K562 treated with DMSO at 1 percent for 12 hours (cell line): ENCODE results near the gene GNA12. TPM values are rescaled to one million over a fixed set of nuclear protein-coding genes. Genes with fewer than 3 reads are reported as not detected.

Experiments used
- total RNA-seq: library from RNA; unstranded; fragments of 300-600 nt; gene quantifications from 2 replicates; pipeline ENCODE4 v1.2.3, GENCODE V29; 2022; ENCODE audit not compliant: insufficient read depth

The GNA12 gene, protein sequence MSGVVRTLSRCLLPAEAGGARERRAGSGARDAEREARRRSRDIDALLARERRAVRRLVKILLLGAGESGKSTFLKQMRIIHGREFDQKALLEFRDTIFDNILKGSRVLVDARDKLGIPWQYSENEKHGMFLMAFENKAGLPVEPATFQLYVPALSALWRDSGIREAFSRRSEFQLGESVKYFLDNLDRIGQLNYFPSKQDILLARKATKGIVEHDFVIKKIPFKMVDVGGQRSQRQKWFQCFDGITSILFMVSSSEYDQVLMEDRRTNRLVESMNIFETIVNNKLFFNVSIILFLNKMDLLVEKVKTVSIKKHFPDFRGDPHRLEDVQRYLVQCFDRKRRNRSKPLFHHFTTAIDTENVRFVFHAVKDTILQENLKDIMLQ
- total RNA-seq: 22.4 and 43.4 TPM in 2 replicates

DNA sequence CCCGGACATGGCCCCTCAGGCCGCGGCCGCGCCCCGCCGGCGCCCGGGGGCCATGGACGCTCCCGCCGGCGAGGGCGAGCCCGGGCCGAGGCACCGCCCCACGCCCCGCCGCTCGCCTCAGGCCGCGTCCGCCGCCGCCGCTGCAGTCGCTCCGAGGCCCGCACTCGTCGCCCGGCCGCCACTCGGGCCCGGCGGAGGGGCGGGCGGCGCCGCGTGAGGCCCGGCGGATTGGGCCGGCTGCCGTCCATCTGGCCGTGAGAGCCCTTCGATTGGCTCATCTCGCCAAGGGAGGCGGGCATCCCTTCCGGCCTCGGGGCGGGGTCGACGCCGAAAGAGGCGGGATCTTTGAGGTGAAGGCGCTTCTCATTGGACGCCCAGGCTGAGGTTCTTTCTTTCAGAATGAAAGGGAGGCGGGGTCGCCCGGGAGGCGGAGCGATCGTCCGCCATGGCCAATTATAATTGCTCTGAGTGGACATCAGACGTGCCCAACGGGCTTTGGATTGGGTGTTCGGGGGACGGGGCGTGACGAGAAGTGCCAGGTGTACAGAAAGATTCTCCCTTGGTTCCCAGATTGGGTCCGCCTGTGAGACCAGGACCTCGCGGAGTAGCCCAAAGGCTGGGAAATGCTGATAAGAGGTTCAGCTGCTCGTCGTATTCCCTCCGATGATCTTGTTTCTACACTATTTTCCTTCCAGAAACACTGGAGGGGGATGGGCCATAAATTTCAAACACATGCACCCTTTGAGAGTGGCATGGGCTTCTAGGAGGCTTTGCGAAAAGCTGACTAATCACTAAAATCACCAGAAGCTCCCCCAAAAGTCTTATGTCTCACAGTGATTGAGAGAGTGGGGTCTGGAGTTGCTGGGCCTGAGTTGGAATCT lies at the start of gene GNA12:
Gene GNA12 (minus strand): TSS at position 156 of the 881 bp plus-strand sequence. CDS start 147 bp downstream, at position 9.

DNA sequence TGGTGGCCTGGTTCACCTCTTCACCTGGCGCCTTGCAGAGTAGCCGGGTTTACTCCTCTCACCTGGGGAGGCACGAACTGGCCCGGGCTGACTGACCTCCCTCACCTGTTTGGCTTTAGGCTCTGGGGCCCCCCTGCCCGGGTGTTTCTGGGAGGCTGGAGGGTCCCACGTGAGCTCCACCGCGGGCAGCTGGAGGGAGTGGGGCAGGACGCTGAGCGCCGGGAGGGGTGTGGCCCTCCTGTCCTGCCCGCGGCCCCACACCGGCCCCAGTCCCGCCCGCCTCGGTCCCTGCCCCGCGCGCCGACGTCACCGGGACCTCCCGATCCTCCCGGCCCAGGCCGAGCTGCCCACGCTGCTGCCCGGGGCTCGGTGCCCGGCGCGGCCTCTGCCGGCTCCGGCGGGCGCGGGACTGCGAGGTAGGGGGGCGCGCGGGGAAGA lies 156.2 kb downstream of the GNA12 start, which contains the start of gene AMZ1:
Gene AMZ1 (plus strand): TSS at position 322 of the 438 bp plus-strand sequence. CDS start 12,250 bp downstream, outside the sequence.

Other genes with a start within 250 kb of the GNA12 start
- gene TTYH3, start 212.3 kb downstream of the GNA12 start, total RNA-seq: 4.8 and 9.4 TPM in 2 replicates
- gene AMZ1, start 156.1 kb downstream of the GNA12 start, total RNA-seq: not detected in 2 replicates
- 16.6 and 37.9 TPM in 2 replicates for gene CARD11, start 199.6 kb upstream of the GNA12 start, total RNA-seq